HG03342 (cell line): ENCODE results near the gene METTL21A.

ENCODE experiments used
- ATAC-seq: cut with Tn5 transposase; IDR thresholded peaks from one replicate; pipeline ENCODE4 v1.9.1; 2021; ENCODE audit warnings: mild to moderate bottlenecking, moderate library complexity; ENCODE audit not compliant: unreplicated experiment

The METTL21A gene

GRCh38 chr2:207565736-207566500 is 59.3 kb downstream of the METTL21A start:
- no peak for ATAC-seq
